GM21619 (cell line): ENCODE measurements around the gene CYYR1.

Experiments used
- ATAC-seq: cut with Tn5 transposase; IDR thresholded peaks from one replicate; pipeline ENCODE4 v1.9.1; 2021; ENCODE audit not compliant: unreplicated experiment

Gene CYYR1

DNA sequence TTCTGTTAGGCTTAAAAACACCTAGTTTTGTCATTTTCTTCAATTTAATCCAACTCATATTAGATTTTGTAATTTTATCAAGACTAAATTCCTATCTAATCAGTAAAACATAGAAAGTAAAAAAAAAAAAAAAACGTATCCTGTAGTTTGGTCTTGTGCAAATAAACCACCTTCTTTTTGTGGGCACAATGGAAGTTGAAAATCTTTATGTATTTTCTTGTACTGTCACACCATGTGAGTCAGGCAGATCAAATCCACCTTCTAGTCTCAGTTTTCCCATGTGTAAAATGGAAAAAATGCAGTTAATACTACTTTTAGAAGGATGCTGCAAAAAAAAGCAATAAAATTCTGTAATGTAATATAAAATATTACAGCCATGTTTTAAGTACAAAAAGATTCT is 129.8 kb downstream of the CYYR1 start:
- no peak for ATAC-seq

DNA sequence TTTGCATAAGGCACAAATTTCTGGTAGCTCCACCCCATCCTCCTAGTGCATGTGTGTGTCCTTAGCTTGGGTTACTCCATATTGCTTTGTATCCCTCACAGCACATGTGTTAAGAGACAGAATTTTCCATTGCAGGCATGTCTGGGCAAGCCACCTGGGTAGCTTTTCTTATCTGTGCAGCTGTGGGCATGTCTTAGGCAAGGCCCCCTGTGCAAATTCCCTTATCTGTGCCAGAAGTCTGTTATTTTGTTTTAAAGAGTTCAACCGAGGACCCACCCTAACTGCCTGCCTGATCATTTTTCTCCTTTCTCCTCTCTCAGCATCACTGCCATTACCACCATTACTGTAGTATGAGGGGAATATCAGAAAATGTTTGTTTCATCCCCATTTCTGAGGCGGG is 131.9 kb downstream of the CYYR1 start:
- ATAC-seq = no peak

DNA sequence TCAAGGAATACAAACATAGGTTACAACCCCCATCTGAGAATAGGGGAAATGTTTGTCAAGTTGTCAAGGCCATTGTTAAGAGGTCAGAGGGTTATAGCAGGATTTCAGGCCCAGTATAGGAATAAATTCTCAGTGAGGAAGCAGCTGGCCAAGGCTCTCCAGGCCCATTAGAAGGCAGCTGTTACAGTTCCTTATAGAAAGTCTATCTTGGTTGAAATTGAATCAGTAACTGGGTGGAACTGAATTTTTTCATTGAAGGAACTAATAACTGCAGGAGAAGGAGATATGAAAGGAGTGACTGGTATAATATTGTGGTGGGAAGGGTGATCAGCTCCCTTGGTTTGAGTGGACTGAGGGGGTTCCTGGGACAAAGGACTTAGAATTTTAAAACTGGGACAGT is 134.1 kb downstream of the CYYR1 start:
- no peak for ATAC-seq

DNA sequence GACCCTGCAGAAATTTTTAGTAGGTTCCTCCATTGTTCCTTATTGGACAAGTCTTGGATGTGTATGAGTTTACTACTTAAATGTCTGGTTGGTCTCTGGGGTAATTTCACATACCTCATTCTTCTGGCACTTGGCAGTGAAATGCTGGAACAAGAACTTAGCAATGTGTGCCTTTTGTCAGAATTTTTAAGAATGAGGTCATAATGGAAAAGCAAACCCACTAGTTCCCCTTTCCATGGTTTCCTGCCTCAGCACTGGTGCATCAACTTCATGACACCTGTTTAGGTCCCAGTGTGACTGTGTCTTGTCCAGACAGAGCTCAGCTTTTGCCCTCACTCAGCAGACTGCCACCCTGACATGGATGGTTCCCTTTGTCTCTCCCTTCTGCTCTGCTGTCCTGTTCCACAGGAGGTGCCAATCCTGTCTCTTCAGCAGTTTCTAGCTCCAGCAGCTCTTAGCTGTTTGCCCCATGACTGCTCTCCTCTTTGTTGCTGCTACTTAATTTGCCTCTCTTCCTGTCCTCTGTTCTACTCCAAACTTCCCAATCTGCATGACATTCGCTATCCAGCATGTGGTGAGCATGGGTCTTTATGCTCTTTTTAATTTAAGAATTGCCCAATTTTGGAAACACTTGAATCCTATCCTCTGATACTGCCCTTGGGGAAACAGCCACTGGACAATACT is 135.6 kb downstream of the CYYR1 start:
- no peak for ATAC-seq

DNA sequence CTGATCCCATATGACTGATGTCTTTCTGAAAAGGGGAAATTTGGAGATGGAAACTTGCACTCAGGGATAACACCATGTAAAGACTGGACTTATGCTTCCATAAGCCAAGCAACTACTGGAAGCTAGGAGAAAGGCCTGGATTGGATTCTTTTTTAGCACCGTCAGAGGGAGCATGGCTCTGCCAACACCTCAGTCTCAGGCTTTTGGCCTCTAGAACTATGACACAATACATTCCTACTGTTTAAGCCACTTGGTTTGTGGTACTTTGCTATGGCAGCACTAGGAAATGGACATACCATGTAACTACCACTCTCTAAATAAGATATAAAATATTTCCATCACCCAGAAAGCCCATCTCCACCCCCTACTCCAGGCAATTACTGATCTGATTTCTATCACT is 139.7 kb downstream of the CYYR1 start:
- ATAC-seq = no peak

DNA sequence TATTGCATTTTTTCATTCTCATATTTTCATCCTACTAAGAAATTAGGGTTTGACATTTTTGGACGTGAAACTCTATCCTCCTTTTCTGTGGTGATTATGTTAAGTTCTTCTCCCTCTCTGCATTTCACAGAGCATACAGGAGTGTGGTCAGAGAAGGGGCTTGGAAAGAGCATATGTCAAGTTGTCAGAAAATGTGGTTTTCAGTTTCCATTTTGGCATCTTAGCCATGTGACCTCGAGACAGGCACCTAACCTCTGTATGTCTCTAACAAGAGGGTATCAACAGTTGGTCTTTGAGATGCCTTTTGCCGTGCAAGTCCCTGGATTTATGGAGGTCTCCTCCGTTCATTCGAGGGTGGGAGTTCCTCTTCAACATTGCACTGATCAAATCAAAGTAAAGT is 140.7 kb downstream of the CYYR1 start:
- no peak for ATAC-seq

DNA sequence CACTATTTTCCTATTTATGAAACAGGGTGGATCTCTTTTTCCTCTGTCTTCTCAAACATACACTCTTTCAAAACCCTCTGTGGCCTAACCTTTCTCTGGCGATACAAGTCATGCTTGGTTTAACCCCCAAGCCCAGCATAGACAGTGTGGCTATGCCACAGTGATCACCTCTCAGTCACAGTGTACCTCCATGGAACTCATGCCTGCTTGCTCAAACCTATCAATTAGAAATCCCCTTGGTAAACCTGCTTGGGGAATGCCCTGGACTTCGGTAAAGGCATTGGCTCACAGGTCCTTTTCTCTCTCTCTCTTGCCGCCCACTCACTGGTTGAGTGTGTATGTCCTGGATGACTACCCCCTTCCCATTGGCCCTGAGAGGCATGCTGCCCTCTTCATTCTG is 147.5 kb downstream of the CYYR1 start:
- no peak for ATAC-seq

DNA sequence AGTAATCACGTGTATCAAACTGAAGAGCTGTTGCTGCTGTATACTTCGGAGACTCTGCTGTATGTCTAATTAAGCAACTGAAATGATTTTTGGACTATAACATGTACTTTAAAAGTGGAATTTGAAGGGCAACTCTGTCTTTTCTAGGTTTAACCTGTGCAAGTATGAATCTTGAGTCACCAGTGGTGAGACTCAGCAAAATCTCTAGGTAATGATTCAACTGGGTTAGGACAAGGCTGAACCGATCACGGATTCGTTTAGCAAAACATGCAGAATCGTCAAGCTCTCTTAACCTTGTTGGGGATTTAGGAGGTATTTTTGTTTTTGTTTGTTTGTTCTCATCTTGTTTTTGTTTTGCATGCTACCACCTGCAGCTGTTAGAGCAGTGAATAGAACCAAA is 149.6 kb downstream of the CYYR1 start:
- no peak for ATAC-seq

DNA sequence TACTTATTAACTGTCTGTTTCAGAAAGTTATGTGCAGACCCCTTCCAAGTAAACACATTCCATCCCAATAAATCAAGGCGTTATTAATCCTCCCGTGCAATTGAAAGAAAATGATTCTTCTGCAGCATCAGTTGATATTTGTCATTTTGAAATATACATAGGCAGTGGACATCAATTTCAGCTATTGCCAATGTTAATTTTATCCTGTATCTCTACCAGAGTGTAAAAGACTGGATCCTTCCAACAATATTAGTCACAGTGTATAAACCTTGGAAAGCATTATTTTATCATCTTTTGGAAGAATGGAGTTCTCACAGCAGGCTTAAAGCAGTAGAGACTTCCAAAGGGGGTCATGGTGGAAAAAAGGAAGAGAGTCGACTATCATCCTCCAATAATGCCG is 150.4 kb downstream of the CYYR1 start:
- ATAC-seq = no peak

DNA sequence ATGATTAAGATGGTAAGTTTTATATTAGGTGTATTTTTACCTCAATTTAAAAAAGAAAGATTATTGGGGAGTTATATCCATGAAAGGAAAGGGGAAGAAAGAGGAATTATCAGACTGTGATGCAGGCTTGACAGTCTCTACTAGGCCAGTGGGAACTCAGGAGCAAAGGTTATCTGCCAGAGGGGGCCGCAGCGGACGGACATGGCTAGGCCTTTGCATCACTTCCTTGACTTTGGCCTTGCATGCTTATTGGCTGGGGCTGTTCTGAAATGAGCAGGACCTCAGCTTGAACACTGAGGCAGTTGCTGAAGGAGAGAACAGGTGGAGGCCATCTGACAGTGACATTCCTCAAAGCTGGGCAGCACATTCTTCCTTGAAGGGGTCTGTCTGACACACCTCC is 150.9 kb downstream of the CYYR1 start:
- ATAC-seq = no peak

DNA sequence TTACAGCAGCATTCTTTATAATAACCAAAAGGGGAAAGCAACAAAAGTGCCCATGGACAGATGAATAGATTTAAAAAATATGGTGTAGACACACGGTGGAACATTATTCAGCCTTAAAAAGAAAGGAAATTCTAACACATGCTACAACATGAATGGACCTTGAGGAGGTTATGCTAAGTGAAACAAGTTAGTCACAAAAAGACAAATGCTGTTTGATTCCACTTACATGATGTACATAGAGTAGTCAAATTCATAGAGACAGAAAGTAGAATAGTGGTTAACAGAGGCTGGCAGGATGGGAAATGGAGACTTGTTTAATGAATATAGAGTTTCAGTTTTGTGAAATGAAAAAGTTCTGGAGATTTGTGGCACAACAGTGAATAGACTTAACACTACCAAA is 151.4 kb downstream of the CYYR1 start:
- no peak for ATAC-seq
